C4-2B (cell line): ENCODE data around the gene HCRT.

Source experiments
- ZFX ChIP-seq: fragments of 450-650 bp; IDR thresholded peaks from 2 replicates; pipeline ENCODE4 v1.6.1; 2017
- TF ChIP-seq, protein P1 (sequence below): fragments of 450-650 bp; conservative IDR thresholded peaks from 2 replicates; pipeline ENCODE4 v1.5.1; 2017; ENCODE audit warnings: mild to moderate bottlenecking

DNA sequence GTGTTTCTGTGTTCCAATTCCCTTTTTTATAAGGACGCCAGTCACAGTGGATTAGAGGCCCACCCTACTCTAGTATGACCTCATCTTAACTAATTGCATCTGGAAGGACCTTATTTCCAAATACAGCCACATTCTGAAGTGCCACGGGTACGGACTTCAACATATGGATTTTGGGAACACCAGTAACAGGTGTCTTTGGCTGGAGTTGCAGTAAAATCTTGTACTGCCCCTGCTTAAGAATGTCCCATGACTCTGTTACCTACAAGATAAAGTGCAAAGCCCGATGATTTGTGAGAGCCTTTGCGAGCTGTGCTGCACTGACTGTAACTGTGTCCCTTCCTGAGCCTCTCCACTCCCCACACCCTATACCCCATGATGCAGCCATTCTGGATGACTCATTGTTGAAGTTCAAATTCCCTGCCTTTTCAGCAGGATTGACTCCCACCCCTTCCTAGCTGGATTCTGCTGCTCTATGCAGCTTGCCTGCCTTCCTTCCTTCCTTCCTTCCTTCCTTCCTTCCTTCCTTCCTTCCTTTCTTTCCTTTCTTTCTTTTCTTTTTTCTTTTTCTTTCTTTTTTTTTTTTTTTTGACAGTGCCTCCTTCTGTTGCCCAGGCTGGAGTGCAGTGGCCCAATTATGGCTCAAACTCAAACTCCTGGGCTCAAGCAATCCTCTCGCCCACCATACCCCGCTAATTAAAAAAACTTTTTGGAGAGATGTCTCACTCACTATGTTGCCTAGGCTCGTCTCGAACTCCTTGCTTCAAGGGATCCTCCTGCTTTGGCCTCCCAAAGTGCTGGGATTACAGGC is 2.1 kb downstream of the HCRT start:
- TF ChIP-seq, protein P1, sequence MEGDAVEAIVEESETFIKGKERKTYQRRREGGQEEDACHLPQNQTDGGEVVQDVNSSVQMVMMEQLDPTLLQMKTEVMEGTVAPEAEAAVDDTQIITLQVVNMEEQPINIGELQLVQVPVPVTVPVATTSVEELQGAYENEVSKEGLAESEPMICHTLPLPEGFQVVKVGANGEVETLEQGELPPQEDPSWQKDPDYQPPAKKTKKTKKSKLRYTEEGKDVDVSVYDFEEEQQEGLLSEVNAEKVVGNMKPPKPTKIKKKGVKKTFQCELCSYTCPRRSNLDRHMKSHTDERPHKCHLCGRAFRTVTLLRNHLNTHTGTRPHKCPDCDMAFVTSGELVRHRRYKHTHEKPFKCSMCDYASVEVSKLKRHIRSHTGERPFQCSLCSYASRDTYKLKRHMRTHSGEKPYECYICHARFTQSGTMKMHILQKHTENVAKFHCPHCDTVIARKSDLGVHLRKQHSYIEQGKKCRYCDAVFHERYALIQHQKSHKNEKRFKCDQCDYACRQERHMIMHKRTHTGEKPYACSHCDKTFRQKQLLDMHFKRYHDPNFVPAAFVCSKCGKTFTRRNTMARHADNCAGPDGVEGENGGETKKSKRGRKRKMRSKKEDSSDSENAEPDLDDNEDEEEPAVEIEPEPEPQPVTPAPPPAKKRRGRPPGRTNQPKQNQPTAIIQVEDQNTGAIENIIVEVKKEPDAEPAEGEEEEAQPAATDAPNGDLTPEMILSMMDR = no peak
- no peak for TF ChIP-seq ZFX
